ENCODE data around the gene SNAI1. TPM values are rescaled to one million over a fixed set of nuclear protein-coding genes. Genes with fewer than 3 reads are reported as not detected.

SNAI1 gene
- total and polyA plus RNA-seq, 8 donors: 0.31 to 2.9 (median 0.98) TPM

GRCh38 chr20:50034567-50035180 lies 51.9 kb downstream of the SNAI1 start:
- TF ChIP-seq CTCF (IDR thresholded peaks at IDR 0.05): no peak
- no peaks in the 10 kb centered on the region for H3K4me1 ChIP-seq
- intact Hi-C loops (cut with DNase I): no loop called here
- DNase-seq (no peak), FAIRE-seq (no peak), ATAC-seq (no peak)
- H3K27ac ChIP-seq: no peak overlapping the region
- 83 to 89% methylated on average over 9 of the region's 9 CpGs for WGBS, 2 donors
- no peak overlapping the region for H3K4me3 ChIP-seq
- H3K36me3 ChIP-seq: no peaks in the 10 kb centered on the region
- H3K9me3 ChIP-seq: no peaks in the 10 kb centered on the region
- no peaks in the 10 kb centered on the region for H3K27me3 ChIP-seq

- DNase-seq (no peak), ATAC-seq (no peak), FAIRE-seq (no peak)
- TF ChIP-seq CTCF (IDR thresholded peaks at IDR 0.05): no peak
- WGBS, 2 donors: 82 to 87% methylated on average over 3 of the region's 3 CpGs
- H3K4me1 ChIP-seq: no peaks in the 10 kb centered on the region
- intact Hi-C loops (cut with DNase I): no loop called here
- H3K9me3 ChIP-seq: no peaks in the 10 kb centered on the region
- no peak overlapping the region for H3K27ac ChIP-seq
- H3K27me3 ChIP-seq: no peaks in the 10 kb centered on the region
- no peak overlapping the region for H3K4me3 ChIP-seq
- no peaks in the 10 kb centered on the region for H3K36me3 ChIP-seq
Observed at GRCh38 chr20:50036703-50037102, 53.9 kb downstream of the SNAI1 start.

- ATAC-seq: no peak
- Histone ChIP-seq H3K36me3 (no peaks in the 10 kb centered on the region), H3K4me3 (no peak overlapping the region), H3K27ac (no peak overlapping the region), H3K4me1 (no peaks in the 10 kb centered on the region), H3K27me3 (no peaks in the 10 kb centered on the region), H3K9me3 (no peaks in the 10 kb centered on the region)
- 63 to 67% methylated on average over 3 of the region's 3 CpGs for WGBS, 2 donors
- FAIRE-seq: no peak
- no peak for TF ChIP-seq CTCF (IDR thresholded peaks at IDR 0.05)
- intact Hi-C loops (cut with DNase I): no loop called here
- no peak for DNase-seq
Observed at GRCh38 chr20:50037123-50037522, 54.3 kb downstream of the SNAI1 start.

GRCh38 chr20:50037575-50037974 lies 54.8 kb downstream of the SNAI1 start:
- FAIRE-seq (no peak), ATAC-seq (no peak), DNase-seq (no peak)
- intact Hi-C loops (cut with DNase I): no loop called here
- Histone ChIP-seq H3K4me1 (no peaks in the 10 kb centered on the region), H3K4me3 (no peak overlapping the region), H3K36me3 (no peaks in the 10 kb centered on the region), H3K27me3 (no peaks in the 10 kb centered on the region), H3K27ac (no peak overlapping the region), H3K9me3 (no peaks in the 10 kb centered on the region)
- WGBS, 2 donors: 68 to 81% methylated on average over 7 of the region's 7 CpGs
- no peak for TF ChIP-seq CTCF (IDR thresholded peaks at IDR 0.05)

GRCh38 chr20:50038169-50038568 lies 55.4 kb downstream of the SNAI1 start:
- FAIRE-seq: no peak

More at GRCh38 chr20:50038169-50038568, 55.4 kb downstream of the SNAI1 start:
- Histone ChIP-seq H3K36me3 (no peaks in the 10 kb centered on the region), H3K27me3 (no peaks in the 10 kb centered on the region), H3K9me3 (no peaks in the 10 kb centered on the region), H3K4me1 (no peaks in the 10 kb centered on the region), H3K4me3 (no peak overlapping the region), H3K27ac (no peak overlapping the region)
- ATAC-seq: no peak
- WGBS, 2 donors: 64 to 65% methylated on average over 6 of the region's 6 CpGs
- no peak for TF ChIP-seq CTCF (IDR thresholded peaks at IDR 0.05)
- intact Hi-C loops (cut with DNase I): no loop called here
- no peak for DNase-seq

Other genes with a start within 250 kb of the SNAI1 start
- 1 to 10 TPM; 4.8 to 8.1 (median 5.9) TPM for gene SLC9A8, start 170.2 kb upstream of the SNAI1 start, total RNA-seq
- gene SLC9A8, start 170.2 kb upstream of the SNAI1 start, polyA plus RNA-seq: 1 to 10 TPM; 9.9 TPM
- gene SPATA2, start 67.5 kb upstream of the SNAI1 start, total RNA-seq: 1 to 10 TPM; 3.9 to 7.0 (median 4.6) TPM
- gene SPATA2, start 67.5 kb upstream of the SNAI1 start, polyA plus RNA-seq: 1 to 10 TPM; 4.0 to 5.8 TPM
- 10 to 100 TPM; 37.1 to 61.9 (median 47.0) TPM for gene RNF114, start 46.6 kb upstream of the SNAI1 start, total RNA-seq
- 10 to 100 TPM; 33.3 to 41.2 TPM for gene RNF114, start 46.6 kb upstream of the SNAI1 start, polyA plus RNA-seq
- 10 to 100 TPM; 43.6 to 61.7 (median 53.3) TPM for gene UBE2V1, start 130.2 kb downstream of the SNAI1 start, total RNA-seq
- gene UBE2V1, start 130.2 kb downstream of the SNAI1 start, polyA plus RNA-seq: 10 to 100 TPM; 37.9 to 59.3 TPM
- 1 to 10 TPM; 3.5 to 9.8 (median 6.1) TPM for gene PEDS1, start 170.7 kb downstream of the SNAI1 start, total RNA-seq
- 10 to 100 TPM in 1 of 2 donors, 1 to 10 TPM in 1; 9.0 to 11.0 TPM for gene PEDS1, start 170.7 kb downstream of the SNAI1 start, polyA plus RNA-seq
- 10 to 100 TPM; 18.9 to 83.4 (median 37.0) TPM for gene CEBPB, start 207.8 kb downstream of the SNAI1 start, total RNA-seq
- 10 to 100 TPM; 10.9 to 16.0 TPM for gene CEBPB, start 207.8 kb downstream of the SNAI1 start, polyA plus RNA-seq